Liver (tissue), 9 donors: ENCODE measurements around the gene CCL18. TPM values are rescaled to one million over a fixed set of nuclear protein-coding genes. Genes with fewer than 3 reads are reported as not detected.
"Not testable (repeated sequence)": the region's sequence is repeated elsewhere in the genome, so short reads cannot be mapped to it uniquely, and the experiment has no call there.

Source experiments
- DNase-seq: peaks from one replicate; pipeline ENCODE4 v3.0.0-alpha.2; 2017; ENCODE audit warnings: low spot score
- H3K27ac ChIP-seq, 2 donors: one replicate each; pipeline ENCODE4 v1.7.0; 2013; ENCODE audit warnings: inconsistent platforms in 2 of 2, low read length in 2 of 2, control low read depth in 1 of 2, low read depth in 1 of 2, mild to moderate bottlenecking in 1 of 2
- H3K27me3 ChIP-seq, 4 donors: one replicate each; pipeline versions ENCODE4 v1.6.1 to v1.7.0; 2013; ENCODE audit warnings: low read length in 3 of 4, inconsistent platforms in 1 of 4, mild to moderate bottlenecking in 1 of 4, moderate library complexity in 1 of 4; ENCODE audit not compliant: control insufficient read depth in 4 of 4, insufficient read depth in 4 of 4
- H3K36me3 ChIP-seq, 4 donors: one replicate each; pipeline versions ENCODE4 v1.6.1 to v1.7.0; 2013; ENCODE audit warnings: low read length in 3 of 4, mild to moderate bottlenecking in 3 of 4, low read depth in 1 of 4, moderate library complexity in 1 of 4; ENCODE audit not compliant: control insufficient read depth in 4 of 4, insufficient read depth in 3 of 4
- H3K4me1 ChIP-seq, 4 donors: one replicate each; pipeline versions ENCODE4 v1.6.1 to v1.7.0; 2013; ENCODE audit warnings: low read length in 3 of 4, mild to moderate bottlenecking in 3 of 4, moderate library complexity in 1 of 4; ENCODE audit not compliant: control insufficient read depth in 4 of 4, insufficient read depth in 4 of 4
- H3K4me3 ChIP-seq, 3 donors: one replicate each; pipeline versions ENCODE4 v1.6.1 to v1.7.0; 2013; ENCODE audit warnings: low read length in 3 of 3, control low read depth in 1 of 3, low read depth in 1 of 3, mild to moderate bottlenecking in 1 of 3
- H3K9ac ChIP-seq, 2 donors: one replicate each; pipeline ENCODE4 v1.7.0; 2013; ENCODE audit warnings: low read length in 2 of 2, mild to moderate bottlenecking in 2 of 2, moderate library complexity in 2 of 2, control low read depth in 1 of 2, low read depth in 1 of 2
- H3K9me3 ChIP-seq, 4 donors: one replicate each; pipeline versions ENCODE4 v1.6.1 to v1.7.0; 2013; ENCODE audit warnings: low read length in 3 of 4; ENCODE audit not compliant: control insufficient read depth in 4 of 4
- EGR1 ChIP-seq, 2 donors: IDR thresholded peaks; 2 replicates each; pipeline ENCODE4 v1.6.1; 2016 to 2018; ENCODE audit warnings: antibody characterized with exemption in 2 of 2, low read depth in 2 of 2
- FOXA1 ChIP-seq: IDR thresholded peaks from 2 replicates; pipeline ENCODE4 v1.6.1; 2016; ENCODE audit warnings: antibody characterized with exemption
- FOXA2 ChIP-seq: IDR thresholded peaks from 2 replicates; pipeline ENCODE4 v1.6.1; 2016; ENCODE audit warnings: antibody characterized with exemption
- GABPA ChIP-seq, 2 donors: IDR thresholded peaks in 1 of 2; conservative IDR thresholded peaks in 1 of 2; 2 replicates each; pipeline ENCODE4 v1.6.1; 2016; ENCODE audit warnings: antibody characterized with exemption in 2 of 2, mild to moderate bottlenecking in 1 of 2, moderate library complexity in 1 of 2
- HNF4A ChIP-seq, 2 donors: conservative IDR thresholded peaks; 2 replicates each; pipeline ENCODE4 v1.6.1; 2016; ENCODE audit warnings: antibody characterized with exemption in 2 of 2, mild to moderate bottlenecking in 2 of 2
- HNF4G ChIP-seq: IDR thresholded peaks from 2 replicates; pipeline ENCODE4 v1.6.1; 2016; ENCODE audit warnings: antibody characterized with exemption
- JUND ChIP-seq, 2 donors: IDR thresholded peaks; 2 replicates each; pipeline ENCODE4 v1.6.1; 2016; ENCODE audit warnings: antibody characterized with exemption in 2 of 2
- NR2F2 ChIP-seq: IDR thresholded peaks from 2 replicates; pipeline ENCODE4 v1.6.1; 2016; ENCODE audit warnings: antibody characterized with exemption
- RAD21 ChIP-seq, 2 donors: IDR thresholded peaks; 2 replicates each; pipeline ENCODE4 v1.6.1; 2016; ENCODE audit warnings: antibody characterized with exemption in 2 of 2, mild to moderate bottlenecking in 2 of 2
- RXRA ChIP-seq, 2 donors: IDR thresholded peaks; 2 replicates each; pipeline ENCODE4 v1.6.1; 2017 to 2018; ENCODE audit warnings: antibody characterized with exemption in 2 of 2, mild to moderate bottlenecking in 1 of 2
- SP1 ChIP-seq: IDR thresholded peaks from 2 replicates; pipeline ENCODE4 v1.6.1; 2018; ENCODE audit warnings: antibody characterized with exemption, mild to moderate bottlenecking
- TAF1 ChIP-seq: conservative IDR thresholded peaks from 2 replicates; pipeline ENCODE4 v1.6.1; 2016; ENCODE audit warnings: antibody characterized with exemption, mild to moderate bottlenecking
- YY1 ChIP-seq: IDR thresholded peaks from 2 replicates; pipeline ENCODE4 v1.6.1; 2016; ENCODE audit warnings: antibody characterized with exemption, mild to moderate bottlenecking
- whole genome bisulfite sequencing: extraction: QIAGEN DNeasy Blood & Tissue Kit; methylation state at CpG from one replicate; pipeline ENCODE4 v1.1.7; 2013; 5-methylcytosine and 5-hydroxymethylcytosine counted together
- polyA plus RNA-seq, 2 donors: library from polyadenylated mRNA; stranded (reverse) in 1 of 2; unstranded in 1 of 2; fragments of 200-250 nt in 1 of 2; fragments of >200 nt in 1 of 2; fragmentation: Nextera tagmentation in 1 of 2; extraction: Ambion mirVana in 1 of 2; gene quantifications; one replicate each; pipeline versions ENCODE4 v1.2.1 to v1.2.3, GENCODE V29; 2013 to 2015
- total RNA-seq, 2 donors: library from RNA; depleted of rRNA; stranded (reverse); fragments of >200 nt; gene quantifications; one replicate each; pipeline ENCODE4 v1.2.3, GENCODE V29; 2014
- TF ChIP-seq, protein P1 (sequence below): IDR thresholded peaks from 2 replicates; pipeline ENCODE4 v1.6.1; 2016; ENCODE audit warnings: antibody characterized with exemption
- TF ChIP-seq, protein P2 (sequence below): IDR thresholded peaks from 2 replicates; pipeline ENCODE4 v1.6.1; 2016; ENCODE audit warnings: antibody characterized with exemption
- TF ChIP-seq, protein P3 (sequence below): IDR thresholded peaks from 2 replicates; pipeline ENCODE4 v1.6.1; 2016; ENCODE audit warnings: antibody characterized with exemption, mild to moderate bottlenecking
- TF ChIP-seq, protein P4 (sequence below): fragments of 150-350 bp; IDR thresholded peaks from 2 replicates; pipeline ENCODE4 v1.5.1; 2017; ENCODE audit warnings: improper control_type of control experiment, low read depth, low read length; ENCODE audit not compliant: missing input control
- donor health status: healthy.
- donor health status: healthy.
- donor health status: healthy.
- donor health status: healthy.
- donor health status: healthy.

Gene CCL18
- total and polyA plus RNA-seq, 4 donors = 0.22 to 0.92 (median 0.76) TPM; not detected in 1

DNA sequence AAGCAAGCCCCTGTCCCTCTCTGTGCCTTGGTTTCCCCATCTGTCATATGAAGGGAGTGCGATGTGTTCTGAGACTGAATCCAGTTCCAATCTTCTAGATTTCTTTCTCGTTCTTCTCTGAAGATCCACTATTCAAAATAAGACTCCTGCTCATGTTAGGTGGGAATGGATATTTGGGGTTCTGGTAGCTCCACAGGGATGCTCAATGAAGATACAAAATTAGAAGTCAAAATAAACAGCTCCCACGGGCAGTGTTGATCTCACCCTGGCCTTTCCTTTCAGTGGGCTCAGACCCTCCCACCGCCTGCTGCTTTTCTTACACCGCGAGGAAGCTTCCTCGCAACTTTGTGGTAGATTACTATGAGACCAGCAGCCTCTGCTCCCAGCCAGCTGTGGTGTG lies 40.2 kb downstream of the CCL18 start:
- DNase-seq, H3K9me3 ChIP-seq, H3K27ac ChIP-seq, H3K36me3 ChIP-seq, H3K4me1 ChIP-seq, H3K4me3 ChIP-seq, H3K9ac ChIP-seq, H3K27me3 ChIP-seq: not testable (repeated sequence)
- WGBS = 82% methylated on average over 7 of the region's 7 CpGs

DNA sequence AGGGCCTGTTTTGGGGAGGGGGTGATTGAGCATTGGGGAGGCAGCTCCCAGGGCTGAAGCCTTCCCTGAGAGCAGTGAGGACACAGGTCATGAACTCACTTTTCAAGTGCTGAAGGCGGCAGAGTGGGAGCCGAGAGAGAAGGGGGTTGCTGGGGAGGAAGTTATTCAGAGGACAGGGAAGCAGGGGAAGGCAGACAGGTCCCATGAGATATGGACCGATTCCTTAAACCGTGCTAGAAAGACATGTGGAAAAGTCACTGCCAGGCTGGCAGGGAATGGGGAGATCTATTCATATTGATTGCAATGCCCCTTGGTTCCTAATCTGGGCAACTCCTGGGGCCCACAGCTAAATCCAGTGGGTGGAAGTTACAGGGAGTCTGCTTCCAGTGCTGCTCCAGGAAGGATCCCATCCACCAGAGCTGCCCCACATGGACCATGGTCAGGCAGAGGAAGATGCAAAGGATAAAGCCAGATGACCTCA lies 40.7 kb downstream of the CCL18 start:
- H3K36me3 ChIP-seq = no peaks in the 10 kb centered on the region
- H3K9me3 ChIP-seq = no peaks in the 10 kb centered on the region
- H3K27me3 ChIP-seq = no peaks in the 10 kb centered on the region
- peak overlapping the region; percentile 25 to 31 for H3K27ac ChIP-seq
- no peak for TF ChIP-seq EGR1 (IDR thresholded peaks at IDR 0.05; ENCODE audit: low read depth in 2 of 2)
- TF ChIP-seq, protein P1, sequence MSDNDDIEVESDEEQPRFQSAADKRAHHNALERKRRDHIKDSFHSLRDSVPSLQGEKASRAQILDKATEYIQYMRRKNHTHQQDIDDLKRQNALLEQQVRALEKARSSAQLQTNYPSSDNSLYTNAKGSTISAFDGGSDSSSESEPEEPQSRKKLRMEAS = no peak
- no peak for TF ChIP-seq HNF4G
- TF ChIP-seq TAF1 = no peak
- no peak for TF ChIP-seq GABPA (IDR thresholded peaks at IDR 0.05 in 1 of 2, conservative IDR thresholded peaks at IDR 0.05 in 1 of 2)
- no peak for TF ChIP-seq FOXA1
- TF ChIP-seq, protein P2, sequence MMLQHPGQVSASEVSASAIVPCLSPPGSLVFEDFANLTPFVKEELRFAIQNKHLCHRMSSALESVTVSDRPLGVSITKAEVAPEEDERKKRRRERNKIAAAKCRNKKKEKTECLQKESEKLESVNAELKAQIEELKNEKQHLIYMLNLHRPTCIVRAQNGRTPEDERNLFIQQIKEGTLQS = no peak
- TF ChIP-seq, protein P3, sequence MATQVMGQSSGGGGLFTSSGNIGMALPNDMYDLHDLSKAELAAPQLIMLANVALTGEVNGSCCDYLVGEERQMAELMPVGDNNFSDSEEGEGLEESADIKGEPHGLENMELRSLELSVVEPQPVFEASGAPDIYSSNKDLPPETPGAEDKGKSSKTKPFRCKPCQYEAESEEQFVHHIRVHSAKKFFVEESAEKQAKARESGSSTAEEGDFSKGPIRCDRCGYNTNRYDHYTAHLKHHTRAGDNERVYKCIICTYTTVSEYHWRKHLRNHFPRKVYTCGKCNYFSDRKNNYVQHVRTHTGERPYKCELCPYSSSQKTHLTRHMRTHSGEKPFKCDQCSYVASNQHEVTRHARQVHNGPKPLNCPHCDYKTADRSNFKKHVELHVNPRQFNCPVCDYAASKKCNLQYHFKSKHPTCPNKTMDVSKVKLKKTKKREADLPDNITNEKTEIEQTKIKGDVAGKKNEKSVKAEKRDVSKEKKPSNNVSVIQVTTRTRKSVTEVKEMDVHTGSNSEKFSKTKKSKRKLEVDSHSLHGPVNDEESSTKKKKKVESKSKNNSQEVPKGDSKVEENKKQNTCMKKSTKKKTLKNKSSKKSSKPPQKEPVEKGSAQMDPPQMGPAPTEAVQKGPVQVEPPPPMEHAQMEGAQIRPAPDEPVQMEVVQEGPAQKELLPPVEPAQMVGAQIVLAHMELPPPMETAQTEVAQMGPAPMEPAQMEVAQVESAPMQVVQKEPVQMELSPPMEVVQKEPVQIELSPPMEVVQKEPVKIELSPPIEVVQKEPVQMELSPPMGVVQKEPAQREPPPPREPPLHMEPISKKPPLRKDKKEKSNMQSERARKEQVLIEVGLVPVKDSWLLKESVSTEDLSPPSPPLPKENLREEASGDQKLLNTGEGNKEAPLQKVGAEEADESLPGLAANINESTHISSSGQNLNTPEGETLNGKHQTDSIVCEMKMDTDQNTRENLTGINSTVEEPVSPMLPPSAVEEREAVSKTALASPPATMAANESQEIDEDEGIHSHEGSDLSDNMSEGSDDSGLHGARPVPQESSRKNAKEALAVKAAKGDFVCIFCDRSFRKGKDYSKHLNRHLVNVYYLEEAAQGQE = no peak
- no peak for TF ChIP-seq JUND (IDR thresholded peaks at IDR 0.05)
- TF ChIP-seq RAD21 (IDR thresholded peaks at IDR 0.05) = no peak
- TF ChIP-seq HNF4A (conservative IDR thresholded peaks at IDR 0.05) = no peak
- no peak for TF ChIP-seq YY1
- TF ChIP-seq SP1 = no peak
- TF ChIP-seq FOXA2 = no peak
- H3K9ac ChIP-seq = no peak overlapping the region
- WGBS = 75% methylated on average over 4 of the region's 4 CpGs
- no peaks in the 10 kb centered on the region for H3K4me1 ChIP-seq
- no peak for DNase-seq
- H3K4me3 ChIP-seq = no peak overlapping the region

DNA sequence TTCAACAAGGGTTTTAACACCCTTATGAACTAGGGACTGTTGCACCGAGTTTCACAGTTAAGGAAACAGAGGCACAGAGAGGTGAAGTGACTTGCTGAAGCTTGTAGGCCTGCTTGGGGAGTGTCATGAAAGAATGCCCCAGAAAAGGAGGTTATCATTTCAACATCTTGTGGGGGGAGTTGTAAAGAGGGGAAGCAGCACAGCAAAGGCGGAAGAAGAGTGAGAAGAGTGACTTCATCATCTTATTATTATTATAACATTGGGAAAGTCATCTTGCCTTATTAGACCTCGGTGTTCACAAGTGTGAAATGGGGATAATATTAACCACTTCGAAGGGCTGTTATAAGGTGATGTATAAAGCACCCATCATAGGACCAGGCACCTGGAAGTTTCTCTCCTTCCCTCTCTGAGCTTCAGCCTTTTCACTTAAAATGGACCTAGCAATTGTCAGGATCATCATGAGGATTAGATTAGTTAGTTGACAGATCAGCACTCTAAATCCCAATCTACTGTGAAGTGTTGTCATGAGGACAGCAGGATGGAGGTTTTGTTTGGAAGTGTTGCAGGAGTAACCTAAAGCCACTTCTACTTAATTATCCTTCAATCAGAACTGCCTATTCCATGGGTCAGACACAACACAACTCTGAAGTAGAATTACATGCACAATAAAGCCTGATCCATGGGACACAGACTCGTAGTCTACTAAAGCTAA lies 41.9 kb downstream of the CCL18 start:
- Histone ChIP-seq H3K9me3 (no peaks in the 10 kb centered on the region), H3K27ac (no peak overlapping the region), H3K4me1 (no peaks in the 10 kb centered on the region), H3K36me3 (no peaks in the 10 kb centered on the region), H3K9ac (peak overlapping the region in 1 of 2 donors; percentile 39), H3K27me3 (no peaks in the 10 kb centered on the region), H3K4me3 (no peak overlapping the region)
- 84% methylated on average over 5 of the region's 5 CpGs for WGBS
- DNase-seq = no peak
- TF ChIP-seq, protein P4, sequence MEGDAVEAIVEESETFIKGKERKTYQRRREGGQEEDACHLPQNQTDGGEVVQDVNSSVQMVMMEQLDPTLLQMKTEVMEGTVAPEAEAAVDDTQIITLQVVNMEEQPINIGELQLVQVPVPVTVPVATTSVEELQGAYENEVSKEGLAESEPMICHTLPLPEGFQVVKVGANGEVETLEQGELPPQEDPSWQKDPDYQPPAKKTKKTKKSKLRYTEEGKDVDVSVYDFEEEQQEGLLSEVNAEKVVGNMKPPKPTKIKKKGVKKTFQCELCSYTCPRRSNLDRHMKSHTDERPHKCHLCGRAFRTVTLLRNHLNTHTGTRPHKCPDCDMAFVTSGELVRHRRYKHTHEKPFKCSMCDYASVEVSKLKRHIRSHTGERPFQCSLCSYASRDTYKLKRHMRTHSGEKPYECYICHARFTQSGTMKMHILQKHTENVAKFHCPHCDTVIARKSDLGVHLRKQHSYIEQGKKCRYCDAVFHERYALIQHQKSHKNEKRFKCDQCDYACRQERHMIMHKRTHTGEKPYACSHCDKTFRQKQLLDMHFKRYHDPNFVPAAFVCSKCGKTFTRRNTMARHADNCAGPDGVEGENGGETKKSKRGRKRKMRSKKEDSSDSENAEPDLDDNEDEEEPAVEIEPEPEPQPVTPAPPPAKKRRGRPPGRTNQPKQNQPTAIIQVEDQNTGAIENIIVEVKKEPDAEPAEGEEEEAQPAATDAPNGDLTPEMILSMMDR = no peak
- no peak for TF ChIP-seq JUND (IDR thresholded peaks at IDR 0.05)
- TF ChIP-seq TAF1 = no peak
- no peak for TF ChIP-seq NR2F2
- TF ChIP-seq EGR1 (IDR thresholded peaks at IDR 0.05; ENCODE audit: low read depth in 2 of 2) = no peak
- TF ChIP-seq RXRA (IDR thresholded peaks at IDR 0.05) = no peak
- TF ChIP-seq, protein P1 = no peak
- TF ChIP-seq, protein P3 = no peak
- TF ChIP-seq, protein P2 = no peak
- no peak for TF ChIP-seq YY1
- TF ChIP-seq HNF4A (conservative IDR thresholded peaks at IDR 0.05) = no peak
